Upper lobe of left lung (tissue), 6 donors: ENCODE data around the gene RIMS1. TPM values are rescaled to one million over a fixed set of nuclear protein-coding genes. Genes with fewer than 3 reads are reported as not detected.

Source experiments
- ATAC-seq, 2 donors: fragments of 200-7000 bp; cut with Tn5 transposase; one replicate each; pipeline ENCODE4 v1.9.1; 2022; ENCODE audit warnings: mild to moderate bottlenecking in 2 of 2, moderate library complexity in 2 of 2; ENCODE audit not compliant: low FRiP score in 2 of 2
- DNase-seq, 2 donors: peaks; one replicate each; pipeline ENCODE4 v3.0.0-alpha.2; 2019 to 2020
- H3K27ac ChIP-seq, 4 donors: fragments of 200-600 bp; sonication (generic); one replicate each; pipeline ENCODE4 v1.5.1; 2016 to 2019
- H3K27me3 ChIP-seq, 4 donors: fragments of 200-600 bp; sonication (generic); one replicate each; pipeline ENCODE4 v1.5.1; 2017 to 2019
- H3K36me3 ChIP-seq, 4 donors: fragments of 200-600 bp; sonication (generic); one replicate each; pipeline ENCODE4 v1.5.1; 2016 to 2019
- H3K4me1 ChIP-seq, 4 donors: fragments of 200-600 bp; sonication (generic); one replicate each; pipeline ENCODE4 v1.5.1; 2018 to 2019
- H3K4me3 ChIP-seq, 4 donors: fragments of 200-600 bp; sonication (generic); one replicate each; pipeline ENCODE4 v1.5.1; 2017 to 2019; ENCODE audit warnings: mild to moderate bottlenecking in 2 of 4, moderate library complexity in 1 of 4
- H3K9me3 ChIP-seq, 4 donors: fragments of 200-600 bp; sonication (generic); one replicate each; pipeline ENCODE4 v1.5.1; 2018 to 2019
- CTCF ChIP-seq, 6 experiments: fragments of 450-650 bp in 4 of 6; fragments of 200-600 bp in 2 of 6; sonication (generic) in 2 of 6; IDR thresholded peaks; one replicate each; pipeline ENCODE4 v1.5.1; 2016 to 2019; ENCODE audit warnings: antibody characterized with exemption in 6 of 6
- EP300 ChIP-seq, 4 donors: sonication (generic); formaldehyde crosslinking; IDR thresholded peaks; one replicate each; pipeline ENCODE4 v1.5.1; 2017; ENCODE audit warnings: antibody characterized with exemption in 4 of 4, control low read depth in 2 of 4
- POLR2A ChIP-seq, 4 donors: fragments of 450-650 bp; IDR thresholded peaks; one replicate each; pipeline ENCODE4 v1.5.1; 2016 to 2017; ENCODE audit warnings: antibody characterized with exemption in 4 of 4, mild to moderate bottlenecking in 2 of 4
- POLR2AphosphoS5 ChIP-seq, 2 donors: sonication (generic); formaldehyde crosslinking; IDR thresholded peaks; one replicate each; pipeline ENCODE4 v1.5.1; 2017; ENCODE audit warnings: antibody characterized with exemption in 2 of 2
- WGBS, 2 donors: methylation state at CpG; one replicate each; pipeline ENCODE4 v1.1.5; 2017 to 2018; 5-methylcytosine and 5-hydroxymethylcytosine counted together
- total RNA-seq, 6 donors: library from RNA; depleted of rRNA in 4 of 6; stranded (reverse); fragments of >200 nt in 4 of 6; gene quantifications; one replicate each; pipeline versions ENCODE4 v1.1.0 to v1.2.1, GENCODE V29; 2016 to 2021
- donor health status: DM: no; HTN: no; CAD: no; lungs with moderate emphysema.
- donor health status: DM: no; HTN: yes; CAD: no; lungs with severe emphysema.

The RIMS1 gene
- total RNA-seq, 6 donors from 2014 or later = 1.0 to 4.1 (median 2.7) TPM

- Histone ChIP-seq H3K27me3 (no peaks in the 10 kb centered on the region), H3K4me1 (peaks cover 0 to 16% (median 5%) of the 10 kb centered on the region in 4 donors), H3K9me3 (no peaks in the 10 kb centered on the region), H3K27ac (no peak overlapping the region), H3K36me3 (no peaks in the 10 kb centered on the region), H3K4me3 (no peak overlapping the region)
- no peak for ATAC-seq
- TF ChIP-seq POLR2A (IDR thresholded peaks at IDR 0.05) = no peak
- TF ChIP-seq POLR2AphosphoS5 (IDR thresholded peaks at IDR 0.05) = no peak
- 58 to 62% methylated on average over 4 of the region's 4 CpGs for WGBS, 2 donors
- DNase-seq = no peak
Observed at GRCh38 chr6:72037006-72037405, 150.7 kb downstream of the RIMS1 start.

- peaks cover 0 to 16% (median 5%) of the 10 kb centered on the region in 4 donors for H3K4me1 ChIP-seq
- no peaks in the 10 kb centered on the region for H3K9me3 ChIP-seq
- H3K27ac ChIP-seq = no peak overlapping the region
- ATAC-seq = no peak
- DNase-seq = no peak
- H3K36me3 ChIP-seq = no peaks in the 10 kb centered on the region
- H3K27me3 ChIP-seq = no peaks in the 10 kb centered on the region
- no peak overlapping the region for H3K4me3 ChIP-seq
- TF ChIP-seq EP300 (IDR thresholded peaks at IDR 0.05) (no peak), POLR2A (IDR thresholded peaks at IDR 0.05) (no peak), CTCF (IDR thresholded peaks at IDR 0.05) (no peak), POLR2AphosphoS5 (IDR thresholded peaks at IDR 0.05) (no peak)
Observed at GRCh38 chr6:72040111-72040510, 153.8 kb downstream of the RIMS1 start.

GRCh38 chr6:72042088-72042487 is 155.7 kb downstream of the RIMS1 start:
- 72% methylated on average over 2 of the region's 2 CpGs for WGBS, 2 donors
- Histone ChIP-seq H3K4me3 (no peak overlapping the region), H3K4me1 (peaks cover 0 to 6% (median 2%) of the 10 kb centered on the region in 4 donors), H3K36me3 (no peaks in the 10 kb centered on the region), H3K27ac (no peak overlapping the region), H3K9me3 (no peaks in the 10 kb centered on the region), H3K27me3 (no peaks in the 10 kb centered on the region)
- no peak for ATAC-seq
- DNase-seq = no peak
- no peak for TF ChIP-seq EP300 (IDR thresholded peaks at IDR 0.05)

- ATAC-seq (no peak), DNase-seq (no peak)
- WGBS, 2 donors = 60 to 61% methylated on average over 2 of the region's 2 CpGs
- TF ChIP-seq EP300 (IDR thresholded peaks at IDR 0.05) (no peak), POLR2A (IDR thresholded peaks at IDR 0.05) (no peak), POLR2AphosphoS5 (IDR thresholded peaks at IDR 0.05) (no peak), CTCF (IDR thresholded peaks at IDR 0.05) (no peak)
- Histone ChIP-seq H3K4me1 (no peaks in the 10 kb centered on the region), H3K4me3 (no peak overlapping the region), H3K27ac (no peak overlapping the region), H3K36me3 (no peaks in the 10 kb centered on the region), H3K27me3 (no peaks in the 10 kb centered on the region), H3K9me3 (no peaks in the 10 kb centered on the region)
Observed at GRCh38 chr6:72048080-72048479, 161.7 kb downstream of the RIMS1 start.

- Histone ChIP-seq H3K4me1 (no peaks in the 10 kb centered on the region), H3K4me3 (no peak overlapping the region), H3K27me3 (no peaks in the 10 kb centered on the region), H3K36me3 (no peaks in the 10 kb centered on the region), H3K27ac (no peak overlapping the region), H3K9me3 (no peaks in the 10 kb centered on the region)
- TF ChIP-seq POLR2AphosphoS5 (IDR thresholded peaks at IDR 0.05) (no peak), EP300 (IDR thresholded peaks at IDR 0.05) (no peak), POLR2A (IDR thresholded peaks at IDR 0.05) (no peak), CTCF (IDR thresholded peaks at IDR 0.05) (no peak)
- no peak for DNase-seq
- no peak for ATAC-seq
- 84 to 85% methylated on average over 3 of the region's 3 CpGs for WGBS, 2 donors
Observed at GRCh38 chr6:72049376-72049775, 163.0 kb downstream of the RIMS1 start.

- H3K9me3 ChIP-seq = no peaks in the 10 kb centered on the region
- H3K27ac ChIP-seq = no peak overlapping the region
- 76 to 77% methylated on average over 6 of the region's 6 CpGs for WGBS, 2 donors
- DNase-seq (no peak), ATAC-seq (no peak)
- H3K4me1 ChIP-seq = no peaks in the 10 kb centered on the region
- no peak overlapping the region for H3K4me3 ChIP-seq
- TF ChIP-seq POLR2AphosphoS5 (IDR thresholded peaks at IDR 0.05) (no peak), POLR2A (IDR thresholded peaks at IDR 0.05) (no peak), EP300 (IDR thresholded peaks at IDR 0.05) (no peak), CTCF (IDR thresholded peaks at IDR 0.05) (no peak)
- no peaks in the 10 kb centered on the region for H3K27me3 ChIP-seq
- H3K36me3 ChIP-seq = no peaks in the 10 kb centered on the region
Observed at GRCh38 chr6:72061286-72061685, 174.9 kb downstream of the RIMS1 start.
